ENCODE data around the gene KCNK10.

- TF ChIP-seq POLR2A (IDR thresholded peaks at IDR 0.05) (no peak), CTCF (IDR thresholded peaks at IDR 0.05) (no peak), POLR2AphosphoS5 (IDR thresholded peaks at IDR 0.05) (no peak)
Observed at GRCh38 chr14:88179716-88180115, 143.4 kb downstream of the KCNK10 start.

All from suprapubic skin (tissue), 4 donors.